Measurements from ENCODE around the gene SMG6.

DNA sequence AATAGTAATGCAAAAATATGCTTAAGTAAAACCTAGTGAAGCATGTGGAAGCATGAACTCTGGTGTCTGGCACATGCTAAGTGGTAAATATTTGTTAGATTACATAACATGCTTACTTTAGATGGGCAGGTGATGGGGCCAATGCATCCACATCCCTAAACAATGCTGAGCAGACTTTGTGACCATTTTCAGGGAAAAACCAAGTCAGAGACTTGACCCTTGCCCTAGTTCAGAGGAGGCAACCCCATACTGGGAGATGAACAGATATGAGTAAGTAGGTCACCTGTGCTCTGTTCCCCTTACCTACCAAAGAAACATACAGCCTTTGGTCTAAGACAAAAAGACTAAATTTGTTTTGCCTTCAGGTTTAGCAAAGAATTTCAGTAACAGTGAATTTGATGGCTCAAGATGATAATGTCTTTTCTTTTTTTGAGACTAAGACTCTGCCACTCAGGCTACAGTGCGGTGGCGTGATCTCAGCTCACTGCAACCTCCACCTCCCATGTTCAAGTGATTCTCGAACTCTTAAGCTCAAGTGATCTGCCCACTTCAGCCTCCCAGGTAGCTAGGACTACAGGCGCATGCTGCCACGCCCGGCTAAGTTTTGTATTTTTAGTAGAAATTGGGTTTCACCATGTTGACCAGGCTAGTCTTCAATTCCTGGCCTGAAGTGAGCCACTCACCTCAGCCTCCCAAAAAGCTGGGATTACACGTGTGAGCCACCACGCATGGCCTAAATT lies 157.3 kb downstream of the SMG6 start:
- TF ChIP-seq ZBTB43 (CRISPR knock-in tag; IDR thresholded peaks at IDR 0.05) (no peak), ETV6 (CRISPR knock-in tag; IDR thresholded peaks at IDR 0.05) (no peak), ZNF232 (CRISPR knock-in tag; IDR thresholded peaks at IDR 0.05) (no peak), CREM (CRISPR knock-in tag; IDR thresholded peaks at IDR 0.05) (no peak), NR3C1 (CRISPR knock-in tag; conservative IDR thresholded peaks at IDR 0.05; ENCODE audit: low read depth) (no peak), CTCF (IDR thresholded peaks at IDR 0.05) (no peak), TEAD4 (CRISPR knock-in tag; IDR thresholded peaks at IDR 0.05) (no peak), ATF3 (CRISPR knock-in tag; conservative IDR thresholded peaks at IDR 0.05) (no peak), ESRRA (CRISPR knock-in tag; IDR thresholded peaks at IDR 0.05; ENCODE audit: borderline replicate concordance) (no peak)
- TF ChIP-seq, protein P1, sequence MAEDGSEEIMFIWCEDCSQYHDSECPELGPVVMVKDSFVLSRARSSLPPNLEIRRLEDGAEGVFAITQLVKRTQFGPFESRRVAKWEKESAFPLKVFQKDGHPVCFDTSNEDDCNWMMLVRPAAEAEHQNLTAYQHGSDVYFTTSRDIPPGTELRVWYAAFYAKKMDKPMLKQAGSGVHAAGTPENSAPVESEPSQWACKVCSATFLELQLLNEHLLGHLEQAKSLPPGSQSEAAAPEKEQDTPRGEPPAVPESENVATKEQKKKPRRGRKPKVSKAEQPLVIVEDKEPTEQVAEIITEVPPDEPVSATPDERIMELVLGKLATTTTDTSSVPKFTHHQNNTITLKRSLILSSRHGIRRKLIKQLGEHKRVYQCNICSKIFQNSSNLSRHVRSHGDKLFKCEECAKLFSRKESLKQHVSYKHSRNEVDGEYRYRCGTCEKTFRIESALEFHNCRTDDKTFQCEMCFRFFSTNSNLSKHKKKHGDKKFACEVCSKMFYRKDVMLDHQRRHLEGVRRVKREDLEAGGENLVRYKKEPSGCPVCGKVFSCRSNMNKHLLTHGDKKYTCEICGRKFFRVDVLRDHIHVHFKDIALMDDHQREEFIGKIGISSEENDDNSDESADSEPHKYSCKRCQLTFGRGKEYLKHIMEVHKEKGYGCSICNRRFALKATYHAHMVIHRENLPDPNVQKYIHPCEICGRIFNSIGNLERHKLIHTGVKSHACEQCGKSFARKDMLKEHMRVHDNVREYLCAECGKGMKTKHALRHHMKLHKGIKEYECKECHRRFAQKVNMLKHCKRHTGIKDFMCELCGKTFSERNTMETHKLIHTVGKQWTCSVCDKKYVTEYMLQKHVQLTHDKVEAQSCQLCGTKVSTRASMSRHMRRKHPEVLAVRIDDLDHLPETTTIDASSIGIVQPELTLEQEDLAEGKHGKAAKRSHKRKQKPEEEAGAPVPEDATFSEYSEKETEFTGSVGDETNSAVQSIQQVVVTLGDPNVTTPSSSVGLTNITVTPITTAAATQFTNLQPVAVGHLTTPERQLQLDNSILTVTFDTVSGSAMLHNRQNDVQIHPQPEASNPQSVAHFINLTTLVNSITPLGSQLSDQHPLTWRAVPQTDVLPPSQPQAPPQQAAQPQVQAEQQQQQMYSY (CRISPR knock-in tag; IDR thresholded peaks at IDR 0.05), result no peak

Data from WTC11 (cell line).